ENCODE data around the gene ITIH3.

ITIH3 gene

GRCh38 chr3:52841981-52842340 lies 47.4 kb downstream of the ITIH3 start:
- TF ChIP-seq SNAI2 (CRISPR knock-in tag; IDR thresholded peaks at IDR 0.05) (no peak), ZNF565 (CRISPR knock-in tag; conservative IDR thresholded peaks at IDR 0.05; ENCODE audit: low read depth) (no peak), TOX (CRISPR knock-in tag; IDR thresholded peaks at IDR 0.05; ENCODE audit: borderline replicate concordance) (no peak), ZNF8 (CRISPR knock-in tag; IDR thresholded peaks at IDR 0.05) (no peak), ARNTL (CRISPR knock-in tag; IDR thresholded peaks at IDR 0.05; ENCODE audit: borderline replicate concordance, low read depth) (no peak), ZNF70 (CRISPR knock-in tag; IDR thresholded peaks at IDR 0.05) (no peak), BACH2 (CRISPR knock-in tag; IDR thresholded peaks at IDR 0.05; ENCODE audit: borderline replicate concordance) (no peak), TCF4 (CRISPR knock-in tag; IDR thresholded peaks at IDR 0.05; ENCODE audit: borderline replicate concordance) (no peak), ZC3H10 (CRISPR knock-in tag; IDR thresholded peaks at IDR 0.05) (no peak), POU6F1 (CRISPR knock-in tag; IDR thresholded peaks at IDR 0.05; ENCODE audit: borderline replicate concordance, low read depth) (no peak)
- no peak for ATAC-seq

DNA sequence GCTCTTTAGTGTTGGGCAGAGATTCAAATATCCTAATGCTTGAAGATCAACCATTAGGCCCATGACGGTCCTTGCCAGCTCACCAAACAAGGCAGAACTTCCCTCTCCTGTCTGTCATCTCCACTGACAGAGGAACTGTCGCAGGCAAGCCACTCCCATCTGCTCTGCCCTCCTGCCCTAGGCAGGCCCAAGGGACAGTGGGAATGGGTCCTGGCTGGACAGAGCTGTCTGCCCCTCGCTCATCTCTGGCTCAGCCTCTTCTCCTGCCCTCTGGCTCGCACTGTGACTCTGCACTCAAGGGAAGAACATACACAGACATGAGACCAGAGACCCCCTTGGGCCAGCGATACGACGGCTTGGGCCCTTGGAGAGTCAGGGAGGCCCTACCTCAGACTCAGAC lies 47.8 kb downstream of the ITIH3 start:
- no peak for ATAC-seq
- TF ChIP-seq CSDC2 (CRISPR knock-in tag; IDR thresholded peaks at IDR 0.05): no peak

GRCh38 chr3:52843108-52843865 lies 48.7 kb downstream of the ITIH3 start:
- TF ChIP-seq SNAI2 (CRISPR knock-in tag; IDR thresholded peaks at IDR 0.05) (no peak), ARNTL (CRISPR knock-in tag; IDR thresholded peaks at IDR 0.05; ENCODE audit: borderline replicate concordance, low read depth) (no peak), ISL1 (CRISPR knock-in tag; IDR thresholded peaks at IDR 0.05) (no peak), GLIS3 (CRISPR knock-in tag; IDR thresholded peaks at IDR 0.05) (no peak), TCF4 (CRISPR knock-in tag; IDR thresholded peaks at IDR 0.05; ENCODE audit: borderline replicate concordance) (no peak), PATZ1 (CRISPR knock-in tag; IDR thresholded peaks at IDR 0.05; ENCODE audit: borderline replicate concordance) (no peak), POU6F1 (CRISPR knock-in tag; IDR thresholded peaks at IDR 0.05; ENCODE audit: borderline replicate concordance, low read depth) (no peak), ZNF70 (CRISPR knock-in tag; IDR thresholded peaks at IDR 0.05) (no peak), ZNF565 (CRISPR knock-in tag; conservative IDR thresholded peaks at IDR 0.05; ENCODE audit: low read depth) (no peak), TOX (CRISPR knock-in tag; IDR thresholded peaks at IDR 0.05; ENCODE audit: borderline replicate concordance) (no peak), ZFP3 (CRISPR knock-in tag; IDR thresholded peaks at IDR 0.05) (no peak), CREB5 (CRISPR knock-in tag; IDR thresholded peaks at IDR 0.05; ENCODE audit: low read depth) (no peak), BACH2 (CRISPR knock-in tag; IDR thresholded peaks at IDR 0.05; ENCODE audit: borderline replicate concordance) (no peak)
- TF ChIP-seq, protein P1, sequence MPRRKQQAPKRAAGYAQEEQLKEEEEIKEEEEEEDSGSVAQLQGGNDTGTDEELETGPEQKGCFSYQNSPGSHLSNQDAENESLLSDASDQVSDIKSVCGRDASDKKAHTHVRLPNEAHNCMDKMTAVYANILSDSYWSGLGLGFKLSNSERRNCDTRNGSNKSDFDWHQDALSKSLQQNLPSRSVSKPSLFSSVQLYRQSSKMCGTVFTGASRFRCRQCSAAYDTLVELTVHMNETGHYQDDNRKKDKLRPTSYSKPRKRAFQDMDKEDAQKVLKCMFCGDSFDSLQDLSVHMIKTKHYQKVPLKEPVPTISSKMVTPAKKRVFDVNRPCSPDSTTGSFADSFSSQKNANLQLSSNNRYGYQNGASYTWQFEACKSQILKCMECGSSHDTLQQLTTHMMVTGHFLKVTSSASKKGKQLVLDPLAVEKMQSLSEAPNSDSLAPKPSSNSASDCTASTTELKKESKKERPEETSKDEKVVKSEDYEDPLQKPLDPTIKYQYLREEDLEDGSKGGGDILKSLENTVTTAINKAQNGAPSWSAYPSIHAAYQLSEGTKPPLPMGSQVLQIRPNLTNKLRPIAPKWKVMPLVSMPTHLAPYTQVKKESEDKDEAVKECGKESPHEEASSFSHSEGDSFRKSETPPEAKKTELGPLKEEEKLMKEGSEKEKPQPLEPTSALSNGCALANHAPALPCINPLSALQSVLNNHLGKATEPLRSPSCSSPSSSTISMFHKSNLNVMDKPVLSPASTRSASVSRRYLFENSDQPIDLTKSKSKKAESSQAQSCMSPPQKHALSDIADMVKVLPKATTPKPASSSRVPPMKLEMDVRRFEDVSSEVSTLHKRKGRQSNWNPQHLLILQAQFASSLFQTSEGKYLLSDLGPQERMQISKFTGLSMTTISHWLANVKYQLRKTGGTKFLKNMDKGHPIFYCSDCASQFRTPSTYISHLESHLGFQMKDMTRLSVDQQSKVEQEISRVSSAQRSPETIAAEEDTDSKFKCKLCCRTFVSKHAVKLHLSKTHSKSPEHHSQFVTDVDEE (CRISPR knock-in tag; IDR thresholded peaks at IDR 0.05): no peak
- no peak for ATAC-seq

DNA sequence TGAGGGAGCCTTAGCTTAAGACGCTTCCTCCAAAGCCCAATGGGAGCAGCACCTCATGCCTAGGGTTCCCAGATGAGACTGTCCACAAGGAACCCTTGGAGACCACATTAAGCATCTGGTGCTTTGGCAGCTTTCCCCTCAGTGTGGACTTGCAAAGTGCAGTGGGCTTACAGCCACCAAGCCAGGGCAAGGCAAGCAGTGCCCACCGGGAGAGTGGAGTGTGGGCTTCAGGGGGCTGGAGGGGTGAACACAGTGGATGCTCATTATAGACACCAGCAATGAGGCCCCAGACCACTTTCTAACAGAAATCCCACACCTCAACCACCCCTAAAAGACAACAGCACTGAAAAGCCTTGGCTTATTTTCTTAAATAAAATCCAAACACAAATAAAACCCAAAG lies 49.3 kb downstream of the ITIH3 start:
- TF ChIP-seq, protein P1 (CRISPR knock-in tag; IDR thresholded peaks at IDR 0.05): no peak
- TF ChIP-seq SNAI2 (CRISPR knock-in tag; IDR thresholded peaks at IDR 0.05): no peak
- TF ChIP-seq PPARA (CRISPR knock-in tag; IDR thresholded peaks at IDR 0.05; ENCODE audit: borderline replicate concordance): no peak
- TF ChIP-seq ZFP3 (CRISPR knock-in tag; IDR thresholded peaks at IDR 0.05): no peak
- ATAC-seq: no peak

All from SK-N-SH treated with all-trans-retinoic acid at 6 μM for 48 hours (cell line).